MM.1S (cell line): Measurements from ENCODE around the gene HACL1.

ENCODE experiments used
- EZH2 ChIP-seq: fragments of 300-600 bp; sonication (generic); optimal IDR thresholded peaks from 2 replicates; pipeline ENCODE3; 2017; ENCODE audit warnings: low read depth, mild to moderate bottlenecking, antibody characterized with exemption, low read length, mixed read lengths
- EZH2phosphoT487 ChIP-seq: fragments of 300-600 bp; sonication (generic); IDR thresholded peaks from 2 replicates; pipeline ENCODE4 v1.6.1; 2018; ENCODE audit warnings: antibody characterized with exemption, low read length
- TF ChIP-seq, protein P1 (sequence below): fragments of 300-600 bp; sonication (generic); IDR thresholded peaks from 2 replicates; pipeline ENCODE4 v1.5.1; 2016; ENCODE audit warnings: antibody characterized with exemption, low read length, mixed read lengths

DNA sequence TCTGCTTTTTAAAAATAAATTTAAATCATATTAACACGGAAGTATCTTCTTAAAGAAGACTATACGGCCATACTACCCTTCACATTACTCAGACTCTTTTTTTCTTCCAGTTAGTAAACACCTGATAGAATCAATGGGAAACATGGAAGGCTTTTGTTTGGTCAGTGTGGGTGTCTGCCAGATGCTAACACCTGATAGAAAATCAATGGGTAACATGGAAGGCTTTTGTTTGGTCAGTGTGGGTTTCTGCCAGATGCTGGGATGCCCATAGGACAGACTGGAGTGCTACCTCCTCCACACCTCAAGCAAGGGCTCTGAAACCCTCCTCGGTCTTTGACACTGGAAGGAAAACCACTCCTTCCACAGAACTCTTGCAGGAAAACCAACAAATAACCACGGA is 29.2 kb downstream of the HACL1 start:
- TF ChIP-seq, protein P1, sequence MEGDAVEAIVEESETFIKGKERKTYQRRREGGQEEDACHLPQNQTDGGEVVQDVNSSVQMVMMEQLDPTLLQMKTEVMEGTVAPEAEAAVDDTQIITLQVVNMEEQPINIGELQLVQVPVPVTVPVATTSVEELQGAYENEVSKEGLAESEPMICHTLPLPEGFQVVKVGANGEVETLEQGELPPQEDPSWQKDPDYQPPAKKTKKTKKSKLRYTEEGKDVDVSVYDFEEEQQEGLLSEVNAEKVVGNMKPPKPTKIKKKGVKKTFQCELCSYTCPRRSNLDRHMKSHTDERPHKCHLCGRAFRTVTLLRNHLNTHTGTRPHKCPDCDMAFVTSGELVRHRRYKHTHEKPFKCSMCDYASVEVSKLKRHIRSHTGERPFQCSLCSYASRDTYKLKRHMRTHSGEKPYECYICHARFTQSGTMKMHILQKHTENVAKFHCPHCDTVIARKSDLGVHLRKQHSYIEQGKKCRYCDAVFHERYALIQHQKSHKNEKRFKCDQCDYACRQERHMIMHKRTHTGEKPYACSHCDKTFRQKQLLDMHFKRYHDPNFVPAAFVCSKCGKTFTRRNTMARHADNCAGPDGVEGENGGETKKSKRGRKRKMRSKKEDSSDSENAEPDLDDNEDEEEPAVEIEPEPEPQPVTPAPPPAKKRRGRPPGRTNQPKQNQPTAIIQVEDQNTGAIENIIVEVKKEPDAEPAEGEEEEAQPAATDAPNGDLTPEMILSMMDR: no peak
- TF ChIP-seq EZH2 (no peak), EZH2phosphoT487 (no peak)
